ENCODE measurements around the gene TTC22. TPM values are rescaled to one million over a fixed set of nuclear protein-coding genes. Genes with fewer than 3 reads are reported as not detected.

Gene TTC22
- total RNA-seq, 1 donor from 2014 or later: not detected

DNA sequence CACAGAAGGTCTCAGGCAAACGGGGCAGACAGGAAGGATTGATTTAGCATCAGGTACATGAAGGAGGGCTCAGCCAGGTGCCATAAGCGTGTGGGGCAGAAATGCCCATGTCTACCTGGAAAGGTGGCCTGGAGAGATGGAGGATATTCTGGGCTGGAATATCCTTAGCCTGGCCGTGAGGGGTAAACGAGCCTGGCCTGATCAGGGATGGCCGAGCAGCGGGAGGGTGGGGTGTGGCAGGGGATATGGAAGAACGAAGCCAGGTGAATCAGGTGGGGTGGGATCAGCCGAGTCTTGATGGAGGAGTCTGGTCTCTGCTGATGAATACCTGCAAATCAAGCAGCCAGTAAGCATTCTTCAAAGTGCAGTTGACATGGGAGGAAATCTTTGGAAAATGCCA lies 35.5 kb upstream of the TTC22 start:
- Histone ChIP-seq H2AFZ (replicated peaks) (no peak overlapping the region), H3F3A (ENCODE audit: low read depth) (no peaks in the 10 kb centered on the region), H3K36me3 (no peaks in the 10 kb centered on the region), H3K27ac (no peak overlapping the region), H3K9me3 (ENCODE audit: low read depth) (no peaks in the 10 kb centered on the region), H3K79me2 (ENCODE audit: low read depth) (no peaks in the 10 kb centered on the region), H3K4me3 (no peak overlapping the region), H3K9ac (no peak overlapping the region), H3K4me2 (no peak overlapping the region), H4K20me1 (ENCODE audit: low read depth) (no peaks in the 10 kb centered on the region), H3K27me3 (no peaks in the 10 kb centered on the region), H3K4me1 (no peaks in the 10 kb centered on the region)
- no peak for DNase-seq (ENCODE audit: low spot score)
- TF ChIP-seq EZH2 (IDR thresholded peaks at IDR 0.05) (no peak), EZH2phosphoT487 (IDR thresholded peaks at IDR 0.05) (no peak)
- TF ChIP-seq, protein P1, sequence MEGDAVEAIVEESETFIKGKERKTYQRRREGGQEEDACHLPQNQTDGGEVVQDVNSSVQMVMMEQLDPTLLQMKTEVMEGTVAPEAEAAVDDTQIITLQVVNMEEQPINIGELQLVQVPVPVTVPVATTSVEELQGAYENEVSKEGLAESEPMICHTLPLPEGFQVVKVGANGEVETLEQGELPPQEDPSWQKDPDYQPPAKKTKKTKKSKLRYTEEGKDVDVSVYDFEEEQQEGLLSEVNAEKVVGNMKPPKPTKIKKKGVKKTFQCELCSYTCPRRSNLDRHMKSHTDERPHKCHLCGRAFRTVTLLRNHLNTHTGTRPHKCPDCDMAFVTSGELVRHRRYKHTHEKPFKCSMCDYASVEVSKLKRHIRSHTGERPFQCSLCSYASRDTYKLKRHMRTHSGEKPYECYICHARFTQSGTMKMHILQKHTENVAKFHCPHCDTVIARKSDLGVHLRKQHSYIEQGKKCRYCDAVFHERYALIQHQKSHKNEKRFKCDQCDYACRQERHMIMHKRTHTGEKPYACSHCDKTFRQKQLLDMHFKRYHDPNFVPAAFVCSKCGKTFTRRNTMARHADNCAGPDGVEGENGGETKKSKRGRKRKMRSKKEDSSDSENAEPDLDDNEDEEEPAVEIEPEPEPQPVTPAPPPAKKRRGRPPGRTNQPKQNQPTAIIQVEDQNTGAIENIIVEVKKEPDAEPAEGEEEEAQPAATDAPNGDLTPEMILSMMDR (IDR thresholded peaks at IDR 0.05): no peak
- Mint-ChIP-seq H3K4me3 (no peak overlapping the region), H3K4me1 (no peaks in the 10 kb centered on the region), H3K9me3 (peaks cover under 1% of the 10 kb centered on the region), H3K27ac (no peak overlapping the region), H3K27me3 (ENCODE audit: insufficient read depth, low read depth) (peaks cover 7% of the 10 kb centered on the region), H3K36me3 (peaks cover under 1% of the 10 kb centered on the region)

- no peak overlapping the region for H2AFZ ChIP-seq (replicated peaks)
Observed at GRCh38 chr1:54835970-54836369, 34.8 kb upstream of the TTC22 start.

GRCh38 chr1:54835131-54835898 lies 34.2 kb upstream of the TTC22 start:
- TF ChIP-seq, protein P1 (IDR thresholded peaks at IDR 0.05): no peak
- TF ChIP-seq EZH2 (IDR thresholded peaks at IDR 0.05) (no peak), EZH2phosphoT487 (IDR thresholded peaks at IDR 0.05) (no peak)
- H2AFZ ChIP-seq (replicated peaks): no peak overlapping the region
- peaks cover 1% of the 10 kb centered on the region for H3K36me3 Mint-ChIP-seq
- no peaks in the 10 kb centered on the region for H3K27me3 ChIP-seq
- DNase-seq (ENCODE audit: low spot score): no peak
- no peak overlapping the region for H3K4me3 Mint-ChIP-seq
- H3K79me2 ChIP-seq (ENCODE audit: low read depth): no peaks in the 10 kb centered on the region
- no peaks in the 10 kb centered on the region for H4K20me1 ChIP-seq (ENCODE audit: low read depth)
- H3K4me3 ChIP-seq: no peak overlapping the region
- no peaks in the 10 kb centered on the region for H3K9me3 ChIP-seq (ENCODE audit: low read depth)
- no peaks in the 10 kb centered on the region for H3K4me1 Mint-ChIP-seq
- H3K36me3 ChIP-seq: no peaks in the 10 kb centered on the region
- H3F3A ChIP-seq (ENCODE audit: low read depth): no peaks in the 10 kb centered on the region
- no peaks in the 10 kb centered on the region for H3K4me1 ChIP-seq
- H3K27ac ChIP-seq: no peak overlapping the region
- H3K9me3 Mint-ChIP-seq: peaks cover 7% of the 10 kb centered on the region
- H3K27ac Mint-ChIP-seq: peak overlapping the region; percentile 53
- no peak overlapping the region for H3K4me2 ChIP-seq
- H3K9ac ChIP-seq: no peak overlapping the region
- peaks cover 9% of the 10 kb centered on the region for H3K27me3 Mint-ChIP-seq (ENCODE audit: insufficient read depth, low read depth)

More at GRCh38 chr1:54835970-54836369, 34.8 kb upstream of the TTC22 start:
- no peak overlapping the region for H3K27ac Mint-ChIP-seq
- Histone ChIP-seq H3F3A (ENCODE audit: low read depth) (no peaks in the 10 kb centered on the region), H3K4me3 (no peak overlapping the region), H3K9ac (no peak overlapping the region), H3K27me3 (no peaks in the 10 kb centered on the region), H3K27ac (no peak overlapping the region), H3K9me3 (ENCODE audit: low read depth) (no peaks in the 10 kb centered on the region), H3K36me3 (no peaks in the 10 kb centered on the region), H3K4me2 (no peak overlapping the region), H3K4me1 (no peaks in the 10 kb centered on the region), H3K79me2 (ENCODE audit: low read depth) (no peaks in the 10 kb centered on the region), H4K20me1 (ENCODE audit: low read depth) (no peaks in the 10 kb centered on the region)
- H3K4me1 Mint-ChIP-seq: no peaks in the 10 kb centered on the region
- H3K27me3 Mint-ChIP-seq (ENCODE audit: insufficient read depth, low read depth): peaks cover 9% of the 10 kb centered on the region
- DNase-seq (ENCODE audit: low spot score): no peak
- H3K36me3 Mint-ChIP-seq: peaks cover 1% of the 10 kb centered on the region
- no peak for TF ChIP-seq EZH2phosphoT487 (IDR thresholded peaks at IDR 0.05)
- TF ChIP-seq EZH2 (IDR thresholded peaks at IDR 0.05): no peak
- TF ChIP-seq, protein P1 (IDR thresholded peaks at IDR 0.05): no peak
- H3K4me3 Mint-ChIP-seq: no peak overlapping the region
- H3K9me3 Mint-ChIP-seq: peaks cover 4% of the 10 kb centered on the region

All from neural progenitor cell (in vitro differentiated cells).